HepG2 (cell line): ENCODE results near the gene CCDC6. TPM values are rescaled to one million over a fixed set of nuclear protein-coding genes. Genes with fewer than 3 reads are reported as not detected.

Experiments used
- ATAC-seq: fragments of 200-7000 bp; cut with Tn5 transposase; 3 replicates; pipeline ENCODE4 v1.9.1; 2020; ENCODE audit warnings: mild to moderate bottlenecking, moderate library complexity
- BruUV-seq: library from RNA; stranded (reverse); fragments of 400-500 nt; replicated peaks from 2 replicates; lab custom pipeline; 2021; lab: Mats Ljungman, UMichigan
- CTCF ChIA-PET: fragments of 300-600 bp; formaldehyde crosslinking; extraction: SDS; loops from one replicate; lab custom pipeline; 2021; ENCODE audit warnings: low total read pairs, inconsistent platforms, low intra/inter-chr PET ratio; lab: Yijun Ruan, JAX
- POLR2A ChIA-PET: fragments of 350-600 bp; sonication (Branson Sonifier 250); formaldehyde crosslinking; loops from one replicate; lab custom pipeline; 2020; ENCODE audit warnings: antibody characterized with exemption, inconsistent platforms; lab: Yijun Ruan, JAX
- DNase-seq: peaks from one replicate; pipeline ENCODE4 v3.0.0-alpha.2; 2015; ENCODE audit warnings: low spot score
- FAIRE-seq: peaks from 3 replicates; lab custom pipeline; 2011; peaks lifted over from hg19 to GRCh38; lab: Jason Lieb, UNC
- H2AFZ ChIP-seq: one replicate; pipeline ENCODE4 v1.6.1; 2011; ENCODE audit warnings: low read length, inconsistent platforms
- H3K27ac ChIP-seq: fragments of 300-600 bp; 3 replicates; pipeline ENCODE4 v1.8.0; 2011; ENCODE audit warnings: mixed run types, mild to moderate bottlenecking, mixed read lengths, low read length, inconsistent platforms; ENCODE audit not compliant: insufficient read depth; ENCODE audit errors: extremely low read length
- H3K27me3 ChIP-seq, 2 experiments: fragments of 200-600 bp in 1 of 2; 2 replicates in 1 of 2; 3 replicates in 1 of 2; pipeline versions ENCODE4 v1.6.0 to v1.8.0; 2011; ENCODE audit warnings: low read length in 2 of 2, mild to moderate bottlenecking in 2 of 2, moderate library complexity in 2 of 2, inconsistent platforms in 1 of 2; ENCODE audit not compliant: insufficient read depth in 2 of 2, control insufficient read depth in 1 of 2
- H3K36me3 ChIP-seq, 2 experiments: fragments of 200-600 bp in 1 of 2; replicated peaks in 1 of 2; 2 replicates in 1 of 2; 3 replicates in 1 of 2; pipeline versions ENCODE4 v1.5.1 to v1.8.0; 2011; ENCODE audit warnings: low read length in 2 of 2, inconsistent platforms in 1 of 2; ENCODE audit not compliant: insufficient read depth in 2 of 2, control insufficient read depth in 1 of 2
- H3K4me1 ChIP-seq: 2 replicates; pipeline ENCODE4 v1.5.1; 2012; ENCODE audit warnings: low read length, inconsistent platforms; ENCODE audit not compliant: insufficient read depth
- H3K4me2 ChIP-seq: 2 replicates; pipeline ENCODE4 v1.6.0; 2011; ENCODE audit warnings: low read depth, low read length, inconsistent platforms
- H3K4me3 ChIP-seq, 3 experiments: fragments of 200-600 bp in 1 of 3; sonication (generic), shearing (Covaris generic) in 1 of 3; replicated peaks in 1 of 3; 2 replicates each; pipeline ENCODE4 v1.5.1; 2011 to 2016; ENCODE audit warnings: low read length in 3 of 3, inconsistent platforms in 2 of 3, low read depth in 2 of 3, mild to moderate bottlenecking in 2 of 3, control low read depth in 1 of 3, mixed read lengths in 1 of 3; ENCODE audit not compliant: insufficient read depth in 1 of 3
- H3K79me2 ChIP-seq: one replicate; pipeline ENCODE4 v1.6.1; 2011; ENCODE audit warnings: low read length, inconsistent platforms; ENCODE audit not compliant: insufficient read depth
- H3K9ac ChIP-seq: 2 replicates; pipeline ENCODE4 v1.6.0; 2011; ENCODE audit warnings: mild to moderate bottlenecking, low read depth, low read length, inconsistent platforms; ENCODE audit not compliant: insufficient read depth
- H3K9me3 ChIP-seq: 2 replicates; pipeline ENCODE4 v1.5.1; 2012; ENCODE audit warnings: mild to moderate bottlenecking, low read length
- H4K20me1 ChIP-seq: 2 replicates; pipeline ENCODE4 v1.6.0; 2011; ENCODE audit warnings: inconsistent platforms, mild to moderate bottlenecking, low read length, moderate library complexity; ENCODE audit not compliant: insufficient read depth
- CC2D1A ChIP-seq: sonication (generic); formaldehyde crosslinking; IDR thresholded peaks from 2 replicates; pipeline ENCODE4 v1.8.1; 2023; ENCODE audit warnings: mild to moderate bottlenecking, missing genetic modification reagents
- DNMT1 ChIP-seq: sonication (generic); formaldehyde crosslinking; IDR thresholded peaks from 2 replicates; pipeline ENCODE4 v1.5.1; 2020; ENCODE audit warnings: mild to moderate bottlenecking, missing genetic modification reagents
- ESRRA ChIP-seq: sonication (generic); formaldehyde crosslinking; IDR thresholded peaks from 2 replicates; pipeline ENCODE4 v1.5.1; 2020; ENCODE audit warnings: mild to moderate bottlenecking, low read depth, missing genetic modification reagents
- MED1 ChIP-seq: sonication (generic); formaldehyde crosslinking; IDR thresholded peaks from 2 replicates; pipeline ENCODE4 v1.4.0; 2020; ENCODE audit warnings: missing genetic modification reagents
- PITX1 ChIP-seq: sonication (generic); formaldehyde crosslinking; IDR thresholded peaks from 2 replicates; pipeline ENCODE4 v1.5.1; 2020; ENCODE audit warnings: mild to moderate bottlenecking, missing genetic modification reagents
- SPEN ChIP-seq: sonication (generic); formaldehyde crosslinking; IDR thresholded peaks from 2 replicates; pipeline ENCODE4 v1.5.1; 2020; ENCODE audit warnings: low read depth, mild to moderate bottlenecking, missing genetic modification reagents
- TFAP4 ChIP-seq: sonication (generic); IDR thresholded peaks from 2 replicates; pipeline ENCODE4 v1.6.1; 2016; ENCODE audit warnings: low read depth, borderline replicate concordance
- ZNF10 ChIP-seq: sonication (generic); formaldehyde crosslinking; IDR thresholded peaks from 2 replicates; pipeline ENCODE4 v1.4.0; 2020; ENCODE audit warnings: mild to moderate bottlenecking, low read depth, missing genetic modification reagents, borderline replicate concordance
- ZNF17 ChIP-seq: sonication (generic); formaldehyde crosslinking; IDR thresholded peaks from 2 replicates; pipeline ENCODE4 v1.5.0; 2020; ENCODE audit warnings: mild to moderate bottlenecking, missing genetic modification reagents
- ZNF296 ChIP-seq: sonication (generic); formaldehyde crosslinking; conservative IDR thresholded peaks from 2 replicates; pipeline ENCODE4 v1.5.0; 2020; ENCODE audit warnings: mild to moderate bottlenecking, missing genetic modification reagents
- ZNF30 ChIP-seq: sonication (generic); formaldehyde crosslinking; IDR thresholded peaks from 2 replicates; pipeline ENCODE4 v1.5.0; 2020; ENCODE audit warnings: mild to moderate bottlenecking, missing genetic modification reagents
- WGBS: methylation state at CpG from one replicate; pipeline ENCODE4 v1.1.6; 2017; ENCODE audit warnings: low lambda C conversion rate; 5-methylcytosine and 5-hydroxymethylcytosine counted together
- in situ Hi-C: cut with HindIII; loops from 2 replicates; pipeline ENCODE4 v1.10.0; 2017; ENCODE audit warnings: low pct_unique_long_range_greater_than_20kb; ENCODE audit not compliant: extremely low pct_ligation_motif_present
- intact Hi-C: fragments of 100-400 bp; cut with micrococcal nuclease; formaldehyde crosslinking; loops from one replicate; pipeline ENCODE4 v1.10.0; 2022; ENCODE audit not compliant: unreplicated experiment
- polyA plus RNA-seq, 8 experiments: library from polyadenylated mRNA; depleted of rRNA in 3 of 8; stranded (reverse) in 7 of 8; unstranded in 1 of 8; fragments of >200 nt; fragmentation: Illumina TruSeq in 4 of 8; extraction: Trizol in 4 of 8; gene quantifications; 2 replicates each; pipeline versions ENCODE4 v1.2.1 to v1.2.3, GENCODE V29; 2011 to 2016; ENCODE audit warnings: low read depth in 4 of 8, missing spikeins in 1 of 8, mixed read lengths in 1 of 8; ENCODE audit not compliant: insufficient read depth in 1 of 8
- total RNA-seq, 5 experiments: library from RNA; depleted of rRNA; stranded (reverse); fragments of >200 nt; fragmentation: Illumina TruSeq; extraction: Trizol; gene quantifications; 2 replicates each; pipeline ENCODE4 v1.2.3, GENCODE V29; 2016; ENCODE audit warnings: low read depth in 1 of 5

Gene CCDC6
- total and polyA plus RNA-seq, 2 of the 13 experiments (the other 11 are each of a cell fraction or from before 2014, with no cell fraction given) = 17.9 to 18.3 TPM

DNA sequence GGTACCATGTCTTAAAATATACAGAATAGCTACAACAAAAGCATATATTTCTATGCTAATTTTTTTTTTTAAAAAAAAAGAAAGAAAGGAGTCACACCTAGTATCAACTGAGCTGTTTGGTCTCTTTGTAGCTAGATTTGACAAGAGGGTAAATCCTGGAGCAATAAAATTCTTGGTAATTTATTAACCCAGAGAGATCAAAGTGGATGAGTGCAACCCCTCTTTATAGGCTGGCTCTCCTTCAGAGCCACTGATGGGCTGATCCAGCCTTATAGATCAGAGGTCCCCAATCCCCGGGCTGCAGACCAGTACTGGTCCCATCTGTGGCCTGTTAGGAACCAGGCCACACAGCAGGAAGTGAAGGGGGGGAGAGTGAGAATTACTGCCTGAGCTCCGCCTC, 133.3 kb downstream of the CCDC6 start:
- 0% methylated on average over 1 of the region's 2 CpGs for WGBS
- Histone ChIP-seq H4K20me1 (no peaks in the 10 kb centered on the region), H3K27ac (no peak overlapping the region), H3K9ac (no peak overlapping the region), H3K36me3 (no peaks in the 10 kb centered on the region), H3K4me2 (no peak overlapping the region), H3K4me1 (no peaks in the 10 kb centered on the region), H3K4me3 (no peak overlapping the region), H3K27me3 (no peaks in the 10 kb centered on the region; a peak in 1 of 5 replicates), H3K9me3 (no peaks in the 10 kb centered on the region; the same call in 1 of the 2 replicates), H3K79me2 (no peaks in the 10 kb centered on the region), H2AFZ (no peak overlapping the region)
- FAIRE-seq (no peak), DNase-seq (no peak), ATAC-seq (no peak)
- intact Hi-C loops (no loop called here), in situ Hi-C loops (no loop called here)
- no TSS peak for BruUV-seq
- CTCF ChIA-PET = no interaction called here
- POLR2A ChIA-PET = no interaction called here
- TF ChIP-seq ZNF296 (CRISPR knock-in tag) = no peak
- no peak for TF ChIP-seq DNMT1 (CRISPR knock-in tag)
- TF ChIP-seq ZNF10 (CRISPR knock-in tag) = no peak
- TF ChIP-seq PITX1 (CRISPR knock-in tag) = no peak
- TF ChIP-seq SPEN = no peak

- 16% methylated on average over 7 of the region's 7 CpGs for WGBS
- no peak for DNase-seq
These were observed 135.1 kb downstream of the CCDC6 start for GRCh38 chr10:59771162-59771807.

More at GRCh38 chr10:59771162-59771807, 135.1 kb downstream of the CCDC6 start:
- in situ Hi-C loops = no loop called here
- Histone ChIP-seq H3K79me2 (no peaks in the 10 kb centered on the region), H4K20me1 (no peaks in the 10 kb centered on the region), H2AFZ (no peak overlapping the region), H3K27me3 (no peaks in the 10 kb centered on the region; a peak in 1 of 5 replicates), H3K9me3 (no peaks in the 10 kb centered on the region), H3K36me3 (no peaks in the 10 kb centered on the region), H3K4me2 (no peak overlapping the region), H3K4me3 (no peak overlapping the region), H3K27ac (no peak overlapping the region), H3K9ac (no peak overlapping the region), H3K4me1 (no peaks in the 10 kb centered on the region)
- ATAC-seq = no peak
- CTCF ChIA-PET = no interaction called here
- intact Hi-C loops = no loop called here
- POLR2A ChIA-PET = no interaction called here
- BruUV-seq = no TSS peak
- TF ChIP-seq MED1 (CRISPR knock-in tag) (no peak), ESRRA (CRISPR knock-in tag) (no peak), CC2D1A (no peak), TFAP4 (no peak), ZNF30 (CRISPR knock-in tag) (no peak), ZNF17 (CRISPR knock-in tag) (no peak)
- no peak for FAIRE-seq
